SK-N-SH (cell line): ENCODE results near the gene GZMB. TPM values are rescaled to one million over a fixed set of nuclear protein-coding genes. Genes with fewer than 3 reads are reported as not detected.
"Not testable (repeated sequence)": the region's sequence is repeated elsewhere in the genome, so short reads cannot be mapped to it uniquely, and the experiment has no call there.

Experiments
- CTCF ChIA-PET: fragments of 300-600, 350-600 bp; formaldehyde crosslinking; extraction: SDS; loops from one replicate; lab custom pipeline; 2021; lab: Yijun Ruan, JAX
- POLR2A ChIA-PET: fragments of 350-600 bp; sonication (Branson Sonifier 250); formaldehyde crosslinking; extraction: SDS; loops from one replicate; lab custom pipeline; 2020; ENCODE audit warnings: antibody characterized with exemption, inconsistent platforms; lab: Yijun Ruan, JAX
- DNase-seq: peaks from one replicate; pipeline ENCODE4 v3.0.0; 2012
- H2AFZ ChIP-seq: fragments of 200-600 bp; sonication (generic); 2 replicates; pipeline ENCODE4 v1.8.1; 2016; ENCODE audit warnings: antibody characterized with exemption, mild to moderate bottlenecking, low read depth
- H3F3A ChIP-seq: fragments of 200-600 bp; sonication (generic); replicated peaks from 2 replicates; pipeline ENCODE3; 2016; ENCODE audit warnings: antibody characterized with exemption, mild to moderate bottlenecking; ENCODE audit not compliant: insufficient read depth
- H3K27ac ChIP-seq, 2 experiments: fragments of 200-500 bp in 1 of 2; fragments of 200-600 bp in 1 of 2; sonication (Bioruptor generic) in 1 of 2; sonication (generic), shearing (Covaris generic) in 1 of 2; 2 replicates each; pipeline versions ENCODE4 v1.5.1 to v1.6.1; 2014 to 2016; ENCODE audit warnings: low read depth in 2 of 2, inconsistent platforms in 1 of 2, low read length in 1 of 2, mild to moderate bottlenecking in 1 of 2, mixed read lengths in 1 of 2
- H3K27me3 ChIP-seq: fragments of 200-600 bp; sonication (generic), shearing (Covaris generic); 2 replicates; pipeline ENCODE4 v1.6.1; 2016; ENCODE audit warnings: mixed run types; ENCODE audit not compliant: insufficient read depth
- H3K36me3 ChIP-seq, 2 experiments: fragments of 200-500 bp in 1 of 2; fragments of 200-600 bp in 1 of 2; sonication (Bioruptor generic) in 1 of 2; sonication (generic) in 1 of 2; replicated peaks in 1 of 2; 2 replicates each; pipeline versions ENCODE3 to v1.5.1; 2014 to 2016; ENCODE audit warnings: low read length in 1 of 2, mild to moderate bottlenecking in 1 of 2; ENCODE audit not compliant: insufficient read depth in 2 of 2, control insufficient read depth in 1 of 2
- H3K4me1 ChIP-seq, 2 experiments: fragments of 200-500 bp in 1 of 2; fragments of 200-600 bp in 1 of 2; sonication (Bioruptor generic) in 1 of 2; sonication (generic), shearing (Covaris generic) in 1 of 2; 2 replicates each; pipeline versions ENCODE4 v1.5.1 to v1.6.1; 2014 to 2016; ENCODE audit warnings: low read depth in 1 of 2, low read length in 1 of 2, mixed run types in 1 of 2; ENCODE audit not compliant: insufficient read depth in 2 of 2, control insufficient read depth in 1 of 2
- H3K4me2 ChIP-seq: fragments of 200-600 bp; sonication (generic), shearing (Covaris generic); 2 replicates; pipeline ENCODE4 v1.6.1; 2017; ENCODE audit warnings: mixed run types
- H3K4me3 ChIP-seq, 2 experiments: fragments of 200-500 bp in 1 of 2; fragments of 200-600 bp in 1 of 2; sonication (Bioruptor generic) in 1 of 2; sonication (generic), shearing (Covaris generic) in 1 of 2; 2 replicates each; pipeline versions ENCODE4 v1.5.1 to v1.8.1; 2014 to 2016; ENCODE audit warnings: low read depth in 2 of 2, inconsistent platforms in 1 of 2, low read length in 1 of 2, mild to moderate bottlenecking in 1 of 2, mixed read lengths in 1 of 2, moderate library complexity in 1 of 2
- H3K79me2 ChIP-seq: fragments of 200-600 bp; sonication (generic); 2 replicates; pipeline ENCODE4 v1.8.1; 2017; ENCODE audit warnings: mild to moderate bottlenecking; ENCODE audit not compliant: insufficient read depth
- H3K9ac ChIP-seq: fragments of 200-600 bp; sonication (generic); 2 replicates; pipeline ENCODE4 v1.6.1; 2017; ENCODE audit warnings: mixed run types
- H3K9me2 ChIP-seq: fragments of 200-600 bp; sonication (generic); 2 replicates; pipeline ENCODE4 v1.6.1; 2017; ENCODE audit warnings: mixed run types
- H3K9me3 ChIP-seq: fragments of 200-600 bp; sonication (generic); 2 replicates; pipeline ENCODE4 v1.6.1; 2017; ENCODE audit warnings: mixed run types, mild to moderate bottlenecking, moderate library complexity
- H4K20me1 ChIP-seq: fragments of 200-600 bp; sonication (generic); 2 replicates; pipeline ENCODE4 v1.6.1; 2017; ENCODE audit warnings: mild to moderate bottlenecking, mixed run types; ENCODE audit not compliant: insufficient read depth
- CHD2 ChIP-seq: fragments of 150-350 bp; IDR thresholded peaks from 2 replicates; pipeline ENCODE4 v1.6.1; 2018; ENCODE audit warnings: low read length; ENCODE audit not compliant: partially characterized antibody
- CTCF ChIP-seq: fragments of 200-600 bp; sonication (generic); IDR thresholded peaks from 2 replicates; pipeline ENCODE4 v1.6.1; 2017; ENCODE audit warnings: antibody characterized with exemption, mild to moderate bottlenecking, moderate library complexity
- ELF1 ChIP-seq: IDR thresholded peaks from 2 replicates; pipeline ENCODE4 v1.4.0; 2012
- FOSL2 ChIP-seq: IDR thresholded peaks from 2 replicates; pipeline ENCODE4 v1.4.0; 2012; ENCODE audit warnings: low read depth, mild to moderate bottlenecking, moderate library complexity, borderline replicate concordance
- GABPA ChIP-seq: IDR thresholded peaks from 2 replicates; pipeline ENCODE4 v1.4.0; 2012; ENCODE audit warnings: low read depth, mild to moderate bottlenecking
- MAX ChIP-seq: IDR thresholded peaks from 2 replicates; pipeline ENCODE4 v1.4.0; 2012; ENCODE audit warnings: low read depth
- NRF1 ChIP-seq: IDR thresholded peaks from 2 replicates; pipeline ENCODE4 v1.6.1; 2012; ENCODE audit warnings: low read depth, mild to moderate bottlenecking, low read length
- RXRA ChIP-seq: IDR thresholded peaks from 2 replicates; pipeline ENCODE4 v1.4.0; 2012; ENCODE audit warnings: low read depth, mild to moderate bottlenecking, borderline replicate concordance
- SIN3A ChIP-seq: IDR thresholded peaks from 2 replicates; pipeline ENCODE4 v1.6.1; 2012; ENCODE audit warnings: low read depth, mild to moderate bottlenecking, low read length, moderate library complexity, borderline replicate concordance
- USF1 ChIP-seq: IDR thresholded peaks from 2 replicates; pipeline ENCODE4 v1.4.0; 2012; ENCODE audit warnings: low read depth, borderline replicate concordance
- ZBTB33 ChIP-seq: IDR thresholded peaks from 2 replicates; pipeline ENCODE4 v1.4.0; 2012; ENCODE audit warnings: low read depth, borderline replicate concordance
- WGBS: methylation state at CpG from one replicate; pipeline ENCODE4 v1.1.6; 2017; ENCODE audit warnings: low lambda C conversion rate; 5-methylcytosine and 5-hydroxymethylcytosine counted together
- polyA plus RNA-seq, 3 experiments: library from polyadenylated mRNA; depleted of rRNA; stranded (reverse); fragments of >200 nt; gene quantifications; 2 replicates each; pipeline ENCODE4 v1.2.3, GENCODE V29; 2012

Gene GZMB
- polyA plus RNA-seq, 1 of the 3 experiments (the other 2 are of a cell fraction): not detected

GRCh38 chr14:24597403-24597802, 36.6 kb downstream of the GZMB start:
- H4K20me1 ChIP-seq: no peaks in the 10 kb centered on the region
- H3K4me3 ChIP-seq: no peak overlapping the region
- H3K36me3 ChIP-seq: no peaks in the 10 kb centered on the region
- no peak for DNase-seq
- H2AFZ ChIP-seq: no peak overlapping the region
- no peaks in the 10 kb centered on the region for H3K9me2 ChIP-seq
- no peaks in the 10 kb centered on the region for H3K9me3 ChIP-seq
- H3K4me1 ChIP-seq: no peaks in the 10 kb centered on the region
- no peaks in the 10 kb centered on the region for H3F3A ChIP-seq
- ChIA-PET POLR2A (no interaction called here), CTCF (no interaction called here)
- H3K4me2 ChIP-seq: no peak overlapping the region
- H3K79me2 ChIP-seq: no peaks in the 10 kb centered on the region
- TF ChIP-seq RXRA (no peak), CHD2 (no peak)
- no peaks in the 10 kb centered on the region for H3K27me3 ChIP-seq
- H3K27ac ChIP-seq: no peak overlapping the region
- H3K9ac ChIP-seq: no peak overlapping the region

- Histone ChIP-seq H3K4me1 (no peaks in the 10 kb centered on the region), H3K79me2 (no peaks in the 10 kb centered on the region), H3K9me2 (no peaks in the 10 kb centered on the region), H3K27ac (no peak overlapping the region)
- DNase-seq: no peak
- CTCF ChIA-PET: interaction anchor here (0.6 kb wide), 1 partner anchor 914 kb away, joined by 3 read pairs; no protein-coding TSS in a partner anchor
- TF ChIP-seq USF1: no peak
- TF ChIP-seq RXRA: no peak
- TF ChIP-seq ZBTB33: no peak
- TF ChIP-seq MAX: no peak
- TF ChIP-seq NRF1: no peak
- TF ChIP-seq GABPA: no peak
- no peak for TF ChIP-seq SIN3A
- TF ChIP-seq CTCF: no peak
- no peak for TF ChIP-seq FOSL2
- no peak for TF ChIP-seq ELF1
- TF ChIP-seq, all 33 proteins: peak for 0
- H3F3A ChIP-seq: no peaks in the 10 kb centered on the region
- no peaks in the 10 kb centered on the region for H3K36me3 ChIP-seq
- H2AFZ ChIP-seq: no peak overlapping the region
- no peaks in the 10 kb centered on the region for H3K9me3 ChIP-seq
- WGBS: 9% methylated on average over 3 of the region's 3 CpGs
- no peak overlapping the region for H3K9ac ChIP-seq
- no peak overlapping the region for H3K4me3 ChIP-seq
- POLR2A ChIA-PET: no interaction called here
- no peak overlapping the region for H3K4me2 ChIP-seq
- no peaks in the 10 kb centered on the region for H4K20me1 ChIP-seq
- H3K27me3 ChIP-seq: no peaks in the 10 kb centered on the region
Observed at GRCh38 chr14:24595073-24595808, 38.7 kb downstream of the GZMB start.

- H3K9me3 ChIP-seq, H3F3A ChIP-seq, CTCF ChIA-PET, H3K4me2 ChIP-seq, POLR2A ChIA-PET, H3K9ac ChIP-seq, H3K4me3 ChIP-seq, H3K9me2 ChIP-seq, H4K20me1 ChIP-seq, H3K27ac ChIP-seq, DNase-seq, H3K79me2 ChIP-seq, H2AFZ ChIP-seq, H3K4me1 ChIP-seq, H3K36me3 ChIP-seq, H3K27me3 ChIP-seq: not testable (repeated sequence)
- WGBS: 1% methylated on average over 2 of the region's 2 CpGs
Observed at GRCh38 chr14:24591004-24591403, 43.0 kb downstream of the GZMB start.

- H3F3A ChIP-seq, CTCF ChIA-PET: not testable (repeated sequence)
Observed at GRCh38 chr14:24584402-24584801, 49.6 kb downstream of the GZMB start.

More at GRCh38 chr14:24584402-24584801, 49.6 kb downstream of the GZMB start:
- H3K4me2 ChIP-seq, H4K20me1 ChIP-seq, POLR2A ChIA-PET, H3K4me1 ChIP-seq, H3K4me3 ChIP-seq, H3K9me3 ChIP-seq, H2AFZ ChIP-seq, H3K9me2 ChIP-seq, H3K36me3 ChIP-seq, H3K27ac ChIP-seq, DNase-seq, H3K79me2 ChIP-seq, H3K27me3 ChIP-seq, H3K9ac ChIP-seq: not testable (repeated sequence)
- 1% methylated on average over 3 of the region's 3 CpGs for WGBS
